HCT116 (cell line): ENCODE results near the gene FBXO15. TPM values are rescaled to one million over a fixed set of nuclear protein-coding genes. Genes with fewer than 3 reads are reported as not detected.

ENCODE experiments used
- ATAC-seq: fragments of 200-7000 bp; cut with Tn5 transposase; 2 replicates; pipeline ENCODE4 v1.9.1; 2020; ENCODE audit warnings: mild to moderate bottlenecking, moderate library complexity
- BruUV-seq: library from RNA; stranded (reverse); fragments of 400-500 nt; replicated peaks from 2 replicates; lab custom pipeline; 2021; lab: Mats Ljungman, UMichigan
- CTCF ChIA-PET: fragments of 300-600 bp; sonication (Branson Sonifier 250); formaldehyde crosslinking; loops from one replicate; lab custom pipeline; 2021; ENCODE audit warnings: antibody characterized with exemption; lab: Charles Lee
- POLR2A ChIA-PET: fragments of 300-600, 350-600 bp; sonication (Branson Sonifier 250); formaldehyde crosslinking; loops from one replicate; lab custom pipeline; 2021; ENCODE audit warnings: antibody characterized with exemption; lab: Charles Lee
- RAD21 ChIA-PET, 2 experiments: fragments of 300-600 bp; sonication (Branson Sonifier 250); formaldehyde crosslinking; loops; one replicate each; lab custom pipeline; 2023; ENCODE audit warnings: low total read pairs in 2 of 2; ENCODE audit not compliant: uncharacterized antibody in 2 of 2, unreplicated experiment in 2 of 2, low non-redundant PET in 1 of 2; lab: Charles Lee
- DNase-seq: peaks from one replicate; pipeline ENCODE4 v3.0.0-alpha.2; 2010; ENCODE audit warnings: low read depth, low spot score
- H2AFZ ChIP-seq: fragments of 200-600 bp; shearing (Covaris generic), sonication (generic); 2 replicates; pipeline ENCODE4 v1.6.1; 2017; ENCODE audit warnings: low read depth, mixed run types, mixed read lengths, antibody characterized with exemption, low read length; ENCODE audit not compliant: poor library complexity, severe bottlenecking
- H3K27ac ChIP-seq: 2 replicates; pipeline ENCODE4 v1.5.1; 2012; ENCODE audit warnings: low read depth, low read length
- H3K27me3 ChIP-seq: fragments of 200-600 bp; sonication (generic); 2 replicates; pipeline ENCODE4 v1.6.1; 2016; ENCODE audit warnings: mixed run types, low read length, mixed read lengths; ENCODE audit not compliant: insufficient read depth
- H3K36me3 ChIP-seq, 2 experiments: fragments of 200-500 bp in 1 of 2; fragments of 200-600 bp in 1 of 2; sonication (Bioruptor generic) in 1 of 2; sonication (generic) in 1 of 2; 2 replicates each; pipeline versions ENCODE4 v1.5.1 to v1.6.1; 2014 to 2016; ENCODE audit warnings: low read length in 2 of 2, inconsistent platforms in 1 of 2, mixed read lengths in 1 of 2, mixed run types in 1 of 2; ENCODE audit not compliant: insufficient read depth in 2 of 2, control insufficient read depth in 1 of 2
- H3K4me1 ChIP-seq, 2 experiments: fragments of 200-600 bp in 1 of 2; sonication (generic) in 1 of 2; 2 replicates each; pipeline versions ENCODE4 v1.5.1 to v1.6.1; 2012 to 2017; ENCODE audit warnings: low read length in 2 of 2, inconsistent platforms in 1 of 2, mild to moderate bottlenecking in 1 of 2, mixed read lengths in 1 of 2, mixed run types in 1 of 2, moderate library complexity in 1 of 2; ENCODE audit not compliant: insufficient read depth in 2 of 2, control insufficient read depth in 1 of 2
- H3K4me2 ChIP-seq: fragments of 200-600 bp; sonication (generic); 2 replicates; pipeline ENCODE4 v1.6.1; 2017; ENCODE audit warnings: mixed run types, low read length, mixed read lengths
- H3K4me3 ChIP-seq, 2 experiments: fragments of 200-600 bp in 1 of 2; sonication (generic) in 1 of 2; replicated peaks in 1 of 2; 2 replicates each; pipeline ENCODE4 v1.5.1; 2011 to 2016; ENCODE audit warnings: low read length in 2 of 2, control low read depth in 1 of 2, low read depth in 1 of 2, mild to moderate bottlenecking in 1 of 2, mixed read lengths in 1 of 2, mixed run types in 1 of 2
- H3K79me2 ChIP-seq: fragments of 200-600 bp; sonication (generic); 2 replicates; pipeline ENCODE4 v1.6.1; 2017; ENCODE audit warnings: mild to moderate bottlenecking, mixed run types, low read length, moderate library complexity, mixed read lengths; ENCODE audit not compliant: insufficient read depth
- H3K9ac ChIP-seq: fragments of 200-600 bp; sonication (generic); 2 replicates; pipeline ENCODE4 v1.6.1; 2016; ENCODE audit warnings: low read length, mixed read lengths
- H3K9me2 ChIP-seq: fragments of 200-600 bp; sonication (generic), shearing (Covaris generic); 2 replicates; pipeline ENCODE4 v1.6.1; 2017; ENCODE audit warnings: mixed run types, mild to moderate bottlenecking, moderate library complexity; ENCODE audit not compliant: insufficient read depth
- H3K9me3 ChIP-seq, 2 experiments: fragments of 200-500 bp in 1 of 2; fragments of 200-600 bp in 1 of 2; sonication (Bioruptor generic) in 1 of 2; sonication (generic) in 1 of 2; 2 replicates each; pipeline ENCODE4 v1.6.1; 2014 to 2017; ENCODE audit warnings: low read length in 2 of 2, mixed read lengths in 2 of 2, inconsistent platforms in 1 of 2, low read depth in 1 of 2, mild to moderate bottlenecking in 1 of 2, mixed run types in 1 of 2, moderate library complexity in 1 of 2; ENCODE audit not compliant: control insufficient read depth in 1 of 2, insufficient read depth in 1 of 2
- H4K20me1 ChIP-seq: fragments of 200-600 bp; sonication (generic), shearing (Covaris generic); 2 replicates; pipeline ENCODE4 v1.6.1; 2017; ENCODE audit warnings: mixed run types, mild to moderate bottlenecking, moderate library complexity; ENCODE audit not compliant: insufficient read depth
- CBX3 ChIP-seq: IDR thresholded peaks from 2 replicates; pipeline ENCODE4 v1.6.1; 2012; ENCODE audit warnings: low read depth
- CEBPB ChIP-seq: IDR thresholded peaks from 2 replicates; pipeline ENCODE4 v1.6.1; 2012; ENCODE audit warnings: low read depth
- CTCF ChIP-seq, 3 experiments: fragments of 200-600 bp in 1 of 3; sonication (generic) in 1 of 3; IDR thresholded peaks in 2 of 3; conservative IDR thresholded peaks in 1 of 3; 2 replicates each; pipeline ENCODE4 v1.5.1; 2012 to 2017; ENCODE audit warnings: low read depth in 2 of 3, low read length in 2 of 3, antibody characterized with exemption in 1 of 3, borderline replicate concordance in 1 of 3, control low read depth in 1 of 3, mild to moderate bottlenecking in 1 of 3, mixed read lengths in 1 of 3, mixed run types in 1 of 3, moderate library complexity in 1 of 3; ENCODE audit not compliant: insufficient read depth in 1 of 3
- EGR1 ChIP-seq: IDR thresholded peaks from 2 replicates; pipeline ENCODE4 v1.6.1; 2012; ENCODE audit warnings: low read depth
- EZH2 ChIP-seq: fragments of 200-600 bp; sonication (generic); IDR thresholded peaks from 2 replicates; pipeline ENCODE4 v1.6.1; 2017; ENCODE audit warnings: antibody characterized with exemption, mixed run types
- SIN3A ChIP-seq: IDR thresholded peaks from 2 replicates; pipeline ENCODE4 v1.6.1; 2012; ENCODE audit warnings: low read depth
- ZFX ChIP-seq: fragments of 450-650 bp; IDR thresholded peaks from 2 replicates; pipeline ENCODE4 v1.6.1; 2017
- intact Hi-C: fragments of 100-400 bp; cut with micrococcal nuclease; formaldehyde crosslinking; loops from 2 replicates; pipeline ENCODE4 v1.10.0; 2022
- total RNA-seq: library from RNA; stranded (reverse); gene quantifications from one replicate; pipeline ENCODE4 v1.2.1, GENCODE V29; 2021; ENCODE audit not compliant: unreplicated experiment
- TF ChIP-seq, protein P1 (sequence below): IDR thresholded peaks from 2 replicates; pipeline ENCODE4 v1.6.1; 2012; ENCODE audit warnings: low read depth

FBXO15 gene
- total RNA-seq, 1 experiment from 2014 or later: 1.1 TPM

DNA sequence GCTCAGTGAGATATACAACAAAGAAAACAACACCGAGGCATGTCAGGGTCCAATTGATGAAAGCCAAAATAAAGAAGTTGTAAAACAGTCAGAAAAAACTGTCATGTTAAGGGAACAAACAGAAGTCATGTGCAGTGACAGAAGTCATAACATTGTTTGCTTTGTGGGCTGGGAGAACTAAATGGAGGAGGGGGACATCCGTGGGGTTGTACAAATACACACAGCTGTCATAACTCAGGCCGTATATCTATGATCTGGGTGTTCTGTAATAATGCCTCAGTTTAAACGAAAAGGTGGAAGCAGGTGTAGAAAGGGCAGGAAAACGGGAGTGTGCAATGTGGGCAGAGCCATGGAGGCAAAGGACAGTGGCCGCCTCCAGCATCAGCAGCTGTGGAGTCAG, 28.0 kb upstream of the FBXO15 start (continued):
- TF ChIP-seq, protein P1, sequence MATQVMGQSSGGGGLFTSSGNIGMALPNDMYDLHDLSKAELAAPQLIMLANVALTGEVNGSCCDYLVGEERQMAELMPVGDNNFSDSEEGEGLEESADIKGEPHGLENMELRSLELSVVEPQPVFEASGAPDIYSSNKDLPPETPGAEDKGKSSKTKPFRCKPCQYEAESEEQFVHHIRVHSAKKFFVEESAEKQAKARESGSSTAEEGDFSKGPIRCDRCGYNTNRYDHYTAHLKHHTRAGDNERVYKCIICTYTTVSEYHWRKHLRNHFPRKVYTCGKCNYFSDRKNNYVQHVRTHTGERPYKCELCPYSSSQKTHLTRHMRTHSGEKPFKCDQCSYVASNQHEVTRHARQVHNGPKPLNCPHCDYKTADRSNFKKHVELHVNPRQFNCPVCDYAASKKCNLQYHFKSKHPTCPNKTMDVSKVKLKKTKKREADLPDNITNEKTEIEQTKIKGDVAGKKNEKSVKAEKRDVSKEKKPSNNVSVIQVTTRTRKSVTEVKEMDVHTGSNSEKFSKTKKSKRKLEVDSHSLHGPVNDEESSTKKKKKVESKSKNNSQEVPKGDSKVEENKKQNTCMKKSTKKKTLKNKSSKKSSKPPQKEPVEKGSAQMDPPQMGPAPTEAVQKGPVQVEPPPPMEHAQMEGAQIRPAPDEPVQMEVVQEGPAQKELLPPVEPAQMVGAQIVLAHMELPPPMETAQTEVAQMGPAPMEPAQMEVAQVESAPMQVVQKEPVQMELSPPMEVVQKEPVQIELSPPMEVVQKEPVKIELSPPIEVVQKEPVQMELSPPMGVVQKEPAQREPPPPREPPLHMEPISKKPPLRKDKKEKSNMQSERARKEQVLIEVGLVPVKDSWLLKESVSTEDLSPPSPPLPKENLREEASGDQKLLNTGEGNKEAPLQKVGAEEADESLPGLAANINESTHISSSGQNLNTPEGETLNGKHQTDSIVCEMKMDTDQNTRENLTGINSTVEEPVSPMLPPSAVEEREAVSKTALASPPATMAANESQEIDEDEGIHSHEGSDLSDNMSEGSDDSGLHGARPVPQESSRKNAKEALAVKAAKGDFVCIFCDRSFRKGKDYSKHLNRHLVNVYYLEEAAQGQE: no peak
- no peak for TF ChIP-seq ZFX

DNA sequence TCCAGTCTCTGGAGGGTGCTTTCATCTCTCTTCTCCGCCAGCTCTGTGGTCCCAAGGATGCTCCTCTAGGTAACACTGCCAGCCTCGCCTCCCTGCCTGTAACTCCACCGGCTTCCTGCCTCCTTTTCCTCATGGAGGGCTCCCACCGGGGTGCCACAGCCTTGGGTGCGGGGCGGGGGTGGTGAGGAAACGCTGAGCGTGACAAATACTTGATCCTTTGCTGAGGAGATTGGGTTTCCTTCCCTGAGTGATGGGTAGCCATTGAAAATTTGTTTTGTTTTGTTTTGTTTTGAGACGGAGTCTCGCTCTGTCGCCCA, 25.8 kb upstream of the FBXO15 start:
- H3K9me3 ChIP-seq: no peaks in the 10 kb centered on the region

More for the DNA sequence above, 25.8 kb upstream of the FBXO15 start:
- TF ChIP-seq EGR1 (no peak), SIN3A (no peak), CEBPB (no peak), ZFX (no peak), CTCF (IDR thresholded peaks at IDR 0.05 in 2 of 3, conservative IDR thresholded peaks at IDR 0.05 in 1 of 3; ENCODE audit: borderline replicate concordance in 1 of 3, insufficient read depth in 1 of 3, low read depth in 2 of 3, low read length in 2 of 3) (no peak), CBX3 (no peak), EZH2 (no peak)
- TF ChIP-seq, protein P1: no peak
- no peaks in the 10 kb centered on the region for H4K20me1 ChIP-seq
- no peak overlapping the region for H2AFZ ChIP-seq
- H3K9ac ChIP-seq: no peak overlapping the region
- no peak overlapping the region for H3K27ac ChIP-seq
- ATAC-seq: no peak
- no peak for DNase-seq
- no peak overlapping the region for H3K4me3 ChIP-seq
- intact Hi-C loops: no loop called here
- no peaks in the 10 kb centered on the region for H3K9me2 ChIP-seq
- H3K36me3 ChIP-seq: no peaks in the 10 kb centered on the region
- peaks cover 52% of the 10 kb centered on the region for H3K27me3 ChIP-seq
- no TSS peak for BruUV-seq
- no peaks in the 10 kb centered on the region for H3K79me2 ChIP-seq
- CTCF ChIA-PET: no interaction called here
- no peaks in the 10 kb centered on the region for H3K4me1 ChIP-seq
- H3K4me2 ChIP-seq: no peak overlapping the region
- POLR2A ChIA-PET: no interaction called here
- RAD21 ChIA-PET: no interaction called here
